Dermis microvascular lymphatic vessel endothelial cell (primary cell): ENCODE results near the gene CDC27. TPM values are rescaled to one million over a fixed set of nuclear protein-coding genes. Genes with fewer than 3 reads are reported as not detected.
"Not testable (repeated sequence)": the region's sequence is repeated elsewhere in the genome, so short reads cannot be mapped to it uniquely, and the experiment has no call there.

ENCODE experiments used
- DNase-seq, 2 donors: peaks; one replicate each; pipeline versions ENCODE4 v3.0.0 to v3.0.0-alpha.2; 2010; ENCODE audit warnings: low read depth in 2 of 2
- total RNA-seq: library from RNA; depleted of rRNA; stranded (reverse); fragments of >200 nt; gene quantifications from 2 replicates; pipeline ENCODE4 v1.2.1, GENCODE V29; 2014

The CDC27 gene
- total RNA-seq, 1 donor from 2014 or later = 123 TPM

DNA sequence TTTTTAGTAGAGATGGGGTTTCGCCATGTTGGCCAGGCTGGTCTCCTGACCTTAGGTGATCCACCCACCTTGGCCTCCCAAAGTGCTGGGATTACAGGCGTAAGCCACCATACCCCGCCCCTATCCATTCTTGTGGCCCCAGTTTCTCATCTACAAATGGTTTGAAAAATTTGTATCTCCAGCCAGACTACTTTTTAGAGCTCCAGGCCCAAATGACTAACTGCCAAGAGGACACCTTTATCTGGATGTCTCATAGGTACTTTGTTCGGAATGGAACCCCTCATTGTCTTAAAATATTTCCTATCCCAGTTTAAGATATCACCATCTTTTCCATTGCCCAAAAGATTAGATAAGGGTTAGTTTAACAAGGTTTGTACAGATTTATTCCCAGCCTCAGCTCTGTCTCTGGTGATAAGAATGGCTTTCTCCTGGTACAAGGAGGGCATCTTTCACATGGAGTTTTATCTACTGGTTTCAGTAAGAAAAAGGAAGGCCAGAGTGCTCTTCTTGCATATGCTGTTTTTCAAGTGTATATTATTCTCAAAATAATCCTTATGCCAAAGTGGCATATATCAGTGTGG, 4.9 kb upstream of the CDC27 start:
- DNase-seq = no peak

DNA sequence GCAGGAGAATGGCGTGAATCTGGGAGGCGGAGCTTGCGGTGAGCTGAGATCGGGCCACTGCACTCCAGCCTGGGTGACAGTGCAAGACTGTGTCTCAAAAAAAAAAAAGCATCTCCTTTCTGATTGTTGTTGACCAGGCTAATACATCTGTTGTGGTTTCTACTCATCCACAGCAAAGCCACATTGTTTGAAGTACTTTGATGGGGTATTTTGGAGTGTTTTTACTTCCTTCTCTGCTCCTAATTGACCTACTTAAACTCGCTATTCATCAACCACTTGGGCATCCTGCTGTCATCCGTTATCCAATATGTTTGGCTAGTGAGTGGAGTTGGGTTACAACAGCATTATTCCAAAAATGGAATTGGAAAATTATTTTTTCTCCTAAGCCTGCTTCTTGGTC, 3.5 kb upstream of the CDC27 start:
- no peak for DNase-seq

DNA sequence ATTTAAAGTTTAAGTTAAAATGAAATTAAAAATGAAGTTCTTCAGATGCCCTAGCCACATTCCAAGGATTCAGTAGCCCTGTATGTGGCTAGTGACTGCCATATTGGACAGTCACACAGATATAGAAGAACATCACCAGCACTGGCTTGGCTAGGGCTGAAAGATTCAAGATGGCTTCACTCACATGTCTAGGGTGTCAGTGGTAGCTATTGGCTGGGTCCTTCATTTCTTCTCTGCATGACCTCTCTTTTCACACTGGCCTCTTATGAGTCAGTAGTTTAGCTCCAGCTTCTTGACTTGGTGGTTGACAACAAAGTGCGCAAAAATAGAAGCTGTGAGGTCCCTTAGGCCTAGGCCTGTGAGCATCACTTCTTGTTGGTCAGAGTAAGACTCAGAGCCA, 1.7 kb upstream of the CDC27 start:
- no peak for DNase-seq

DNA sequence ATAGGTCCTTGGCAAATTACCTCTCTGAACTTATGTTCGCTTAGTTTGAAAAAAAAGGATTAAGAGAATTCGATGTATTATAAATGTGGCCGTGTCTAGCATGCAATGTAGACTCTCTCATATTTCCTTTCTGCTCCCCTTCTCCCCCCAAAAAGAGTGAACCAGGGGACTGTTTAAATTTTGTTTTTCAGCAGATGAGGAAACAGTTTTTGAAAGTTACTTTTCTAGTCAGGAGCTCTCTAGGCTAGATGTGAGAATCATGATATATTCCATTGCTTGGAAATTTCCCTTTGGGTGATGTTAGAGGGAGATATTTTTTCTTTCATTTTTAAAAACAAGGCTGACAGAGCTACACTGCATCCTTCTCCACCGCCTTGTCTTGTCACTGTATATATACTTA, 1.1 kb upstream of the CDC27 start:
- DNase-seq = no peak

DNA sequence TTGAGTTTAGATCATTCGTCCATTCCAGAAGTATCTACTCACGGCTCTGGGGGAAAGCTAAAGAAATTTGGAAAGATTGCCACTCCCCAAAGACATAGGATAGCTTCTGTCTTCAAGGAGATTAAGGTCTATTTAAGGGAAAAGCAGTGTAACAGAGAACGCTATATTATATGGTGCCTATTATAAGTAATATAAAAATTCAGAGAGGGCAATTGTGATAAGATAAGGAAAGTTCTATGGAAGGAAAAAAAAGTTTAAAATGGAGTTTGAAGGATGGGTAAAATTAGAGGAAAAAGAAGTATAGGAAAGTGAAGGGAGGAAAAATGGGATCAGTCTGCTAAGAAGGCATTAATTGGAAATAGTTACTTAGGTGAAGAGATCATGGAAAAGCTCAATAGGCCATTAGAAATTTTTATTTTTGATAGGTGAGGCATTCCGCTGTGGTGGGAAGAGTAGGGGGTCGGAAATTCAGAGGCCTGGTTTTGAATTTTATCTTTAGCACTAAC, 690 bp upstream of the CDC27 start:
- DNase-seq = no peak

DNA sequence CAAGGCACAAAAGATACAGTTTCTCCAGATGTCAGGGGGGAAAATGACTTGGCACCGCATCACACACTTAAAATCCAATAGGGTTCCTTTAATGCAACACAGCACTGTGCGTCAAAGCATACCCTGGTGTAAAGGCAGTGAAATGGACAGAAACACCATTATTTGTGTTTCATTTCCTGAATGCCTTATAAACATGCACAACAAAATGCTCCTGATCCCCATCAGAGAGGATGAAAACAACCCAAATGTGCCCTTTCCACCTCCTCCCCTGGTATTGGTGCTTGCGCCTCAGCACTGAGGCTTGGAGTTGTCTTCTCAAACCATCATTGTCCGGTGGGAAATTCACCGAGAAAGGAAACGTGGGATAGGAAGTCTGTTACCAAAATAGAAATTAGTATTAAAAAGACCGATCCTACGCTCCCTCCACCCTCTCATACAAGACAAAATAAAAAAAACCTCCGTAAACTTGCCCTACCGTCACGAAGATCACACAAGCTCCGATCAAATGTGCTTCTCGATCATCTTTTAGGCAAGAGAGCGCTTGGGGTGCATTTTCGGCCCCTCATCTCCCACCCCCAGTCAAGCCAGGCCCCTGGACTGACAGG, 722 bp downstream of the CDC27 start:
- DNase-seq = peak in 1 of 2 donors; percentile 60

DNA sequence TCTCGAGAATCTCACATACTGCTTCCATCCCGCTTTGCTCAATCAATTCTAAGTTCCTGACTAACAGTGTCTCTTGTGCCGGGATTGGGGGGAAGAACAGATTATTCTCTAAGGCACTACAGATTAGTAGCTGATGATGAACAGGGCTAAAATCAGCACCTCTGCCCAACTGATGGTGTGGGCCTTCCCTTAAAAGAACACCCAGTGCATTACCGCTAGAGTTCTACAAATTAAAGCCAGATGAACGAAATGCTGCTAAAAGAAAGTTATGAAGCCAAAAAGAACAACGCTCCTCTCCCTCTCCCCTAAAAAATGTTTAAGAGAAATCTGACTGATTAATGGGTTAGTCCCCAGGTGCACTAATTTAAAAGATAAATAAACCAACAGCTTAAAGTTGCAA, 4.4 kb downstream of the CDC27 start:
- no peak for DNase-seq

DNA sequence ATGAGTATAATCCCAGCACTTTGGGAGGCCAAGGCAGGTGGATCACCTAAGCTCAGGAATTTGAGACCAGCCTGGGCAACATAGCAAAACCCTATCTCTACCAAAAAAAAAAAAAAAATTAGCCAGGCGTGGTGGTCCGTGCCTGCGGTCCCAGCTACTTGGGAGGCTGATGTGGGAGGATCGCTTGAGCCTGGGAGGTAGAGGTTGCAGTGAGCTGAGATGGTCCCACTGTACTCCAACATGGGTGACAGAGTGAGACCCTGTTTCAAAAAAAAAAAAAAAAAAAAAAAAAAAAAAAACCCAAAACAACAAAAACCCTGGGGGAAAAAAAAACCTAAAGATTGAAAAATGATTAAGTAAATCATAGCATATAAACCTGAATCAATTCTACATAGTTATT, 8.1 kb downstream of the CDC27 start:
- not testable (repeated sequence) for DNase-seq

DNA sequence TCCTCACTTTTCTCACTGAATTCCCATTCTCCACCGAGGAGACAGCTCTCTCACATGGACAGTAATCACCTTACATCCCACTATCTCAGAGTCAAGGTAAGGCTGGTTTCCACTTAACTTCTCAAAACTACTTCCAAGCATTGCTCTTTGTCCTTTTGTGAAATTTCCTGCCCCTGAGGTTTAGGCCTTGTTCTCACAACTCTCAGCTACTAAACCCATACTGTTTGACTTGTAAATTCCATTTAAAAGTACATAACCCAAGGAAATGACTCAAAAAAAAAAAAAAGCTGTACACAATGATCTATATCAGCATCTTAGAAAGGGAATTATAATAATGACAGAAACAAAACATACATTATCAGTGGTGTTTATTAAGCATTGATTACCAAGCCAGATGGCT, 8.8 kb downstream of the CDC27 start:
- DNase-seq = peak in 1 of 2 donors; percentile 21

DNA sequence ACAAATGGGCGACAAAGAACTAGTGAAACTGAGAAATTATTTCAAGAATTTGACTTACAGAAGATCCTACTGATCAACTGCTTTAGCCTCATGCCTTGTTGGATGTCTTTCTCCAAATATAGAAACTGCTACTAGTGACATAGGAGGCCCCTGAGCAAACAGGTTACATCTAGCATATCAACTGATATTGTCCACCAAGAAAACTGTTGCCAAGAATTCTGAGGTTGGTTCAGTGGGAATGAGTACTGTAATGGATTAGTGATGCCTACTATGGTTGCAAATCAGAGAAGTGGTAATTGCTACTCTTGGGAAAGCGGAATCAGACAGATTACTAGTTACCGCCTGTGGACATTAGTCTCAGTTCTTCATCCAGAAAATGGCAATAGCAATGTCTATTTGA, 10.0 kb downstream of the CDC27 start:
- no peak for DNase-seq

DNA sequence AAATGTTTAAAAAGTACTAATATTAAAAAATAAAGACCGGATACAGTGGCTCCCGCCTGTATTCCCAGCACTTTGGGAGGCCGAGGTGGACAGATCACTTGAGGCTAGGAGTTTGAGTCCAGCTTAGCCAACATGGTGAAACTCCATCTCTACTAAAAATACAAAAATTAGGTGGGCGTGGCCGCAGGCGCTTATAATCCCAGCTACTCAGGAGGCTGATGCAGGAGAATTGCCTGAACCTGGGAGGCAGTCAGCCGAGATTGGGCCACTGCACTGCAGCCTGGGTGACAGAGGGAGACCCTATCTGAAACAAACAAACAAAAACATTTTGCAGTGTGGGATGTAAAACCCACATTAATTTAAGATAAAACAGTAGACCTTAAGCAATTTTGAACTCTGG, 11.8 kb downstream of the CDC27 start:
- no peak for DNase-seq

DNA sequence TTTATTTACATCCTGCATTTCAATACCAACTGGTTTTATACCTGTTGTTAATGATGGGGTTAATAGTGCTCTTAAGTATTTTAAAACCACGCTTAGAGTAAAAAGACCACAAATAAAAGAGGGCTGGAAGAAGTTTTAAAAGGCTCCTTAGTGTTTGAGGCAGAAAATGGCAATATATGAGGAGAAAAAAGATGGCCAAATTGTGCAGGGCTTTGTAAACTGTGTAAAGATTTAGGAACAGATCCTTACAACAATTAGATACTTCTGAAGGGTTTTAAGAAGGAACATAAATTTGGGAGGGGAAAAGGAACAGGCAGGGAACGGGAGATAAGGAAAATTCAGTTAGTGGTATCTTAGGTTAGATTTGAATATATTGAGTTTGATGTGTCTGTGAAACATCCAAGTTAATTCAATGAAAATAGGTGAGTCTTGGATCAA, 12.7 kb downstream of the CDC27 start:
- DNase-seq = no peak

DNA sequence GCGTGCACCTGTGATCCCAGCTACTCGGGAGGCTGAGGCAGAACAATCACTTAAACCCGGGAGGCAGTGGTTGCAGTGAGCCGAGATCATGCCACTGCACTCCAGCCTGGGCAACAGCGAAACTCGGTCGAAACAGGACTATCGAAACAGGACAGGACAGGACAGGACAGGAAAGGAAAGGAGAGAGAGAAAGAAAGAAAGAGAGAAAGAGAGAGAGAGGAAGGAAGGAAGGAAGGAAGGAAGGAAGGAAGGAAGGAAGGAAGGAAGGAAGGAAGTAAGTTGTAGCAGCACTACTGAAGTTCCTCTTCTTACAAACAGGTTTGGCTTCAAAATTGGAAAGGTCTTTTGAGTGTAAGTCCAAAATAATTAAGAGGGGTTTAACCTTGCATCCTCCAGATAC, 14.3 kb downstream of the CDC27 start:
- DNase-seq = not testable (repeated sequence)

DNA sequence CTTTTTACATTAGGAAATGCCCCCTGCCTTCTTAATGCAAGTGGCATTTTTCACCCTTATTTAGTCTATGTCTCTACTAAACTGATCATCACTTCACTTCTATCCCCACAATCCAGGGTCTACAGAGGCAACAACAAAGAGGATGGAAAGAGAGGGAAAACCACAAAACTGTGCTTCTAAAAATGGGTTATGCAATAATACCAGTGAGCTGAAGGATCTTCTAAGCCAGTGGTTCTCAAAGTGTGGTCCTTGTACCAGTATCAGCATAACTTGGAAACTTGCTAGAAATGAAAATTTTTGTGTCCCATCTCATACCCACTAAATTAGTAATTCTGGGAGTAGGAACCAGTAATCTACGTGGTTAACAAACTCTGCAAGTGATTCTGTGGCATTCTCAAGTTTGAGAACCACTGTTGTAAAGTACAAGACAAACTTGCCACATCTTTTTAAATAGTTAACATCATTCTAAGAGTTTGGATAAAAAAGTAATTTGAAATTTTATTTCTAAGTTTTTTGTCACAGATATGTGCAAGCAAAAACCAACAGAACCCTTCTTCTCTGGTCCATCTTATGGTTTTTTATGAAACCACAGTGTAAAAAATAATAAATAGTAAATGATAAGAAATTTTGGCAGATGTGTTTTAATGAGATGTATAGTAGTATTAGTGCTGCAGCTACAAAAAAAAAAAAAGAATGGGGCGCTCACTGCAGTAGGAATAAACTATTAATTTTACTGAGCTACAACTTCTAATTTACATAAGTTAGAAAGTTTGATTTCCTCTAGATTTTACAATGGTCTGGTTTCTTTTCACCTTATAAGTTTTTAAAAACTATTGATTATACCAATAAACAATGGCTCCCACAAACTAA, 16.2 kb downstream of the CDC27 start:
- DNase-seq = no peak

DNA sequence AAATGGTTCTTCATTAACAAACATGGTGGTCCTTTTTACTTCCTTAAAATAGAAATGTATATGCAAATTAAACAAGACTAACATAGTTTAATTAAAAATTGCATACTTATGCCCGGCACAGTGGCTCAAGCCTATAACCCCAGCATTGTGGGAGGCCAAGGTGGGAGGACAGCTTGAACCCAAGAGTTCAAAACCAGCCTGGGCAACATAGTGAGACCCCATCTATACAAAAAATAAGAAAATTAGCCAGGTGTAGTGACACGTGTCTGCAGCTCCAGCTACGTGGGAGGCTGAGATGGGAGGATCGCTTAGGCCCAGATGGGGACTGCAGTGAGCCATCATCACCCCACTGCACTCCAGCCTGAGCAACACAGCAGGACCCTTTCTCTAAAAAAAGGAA, 18.4 kb downstream of the CDC27 start:
- no peak for DNase-seq

DNA sequence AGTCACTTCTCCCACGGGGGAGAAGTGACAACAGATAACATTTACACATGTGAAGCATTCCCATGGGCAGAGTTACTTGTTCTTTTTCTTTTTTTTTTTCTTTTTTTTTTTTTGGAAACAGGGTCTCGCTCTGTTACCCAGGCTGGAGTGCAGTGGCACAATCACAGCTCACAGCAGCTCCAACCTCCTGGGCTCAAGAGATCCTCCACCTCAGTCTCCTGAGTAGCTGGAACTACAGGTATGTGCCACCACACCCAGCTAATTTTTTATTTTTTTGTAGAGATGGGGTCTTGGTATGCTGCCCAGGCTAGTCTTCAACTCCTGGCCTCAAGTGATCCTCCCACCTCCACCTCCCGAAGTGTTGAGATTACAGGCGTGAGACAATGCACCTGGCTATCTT, 20.2 kb downstream of the CDC27 start:
- not testable (repeated sequence) for DNase-seq

DNA sequence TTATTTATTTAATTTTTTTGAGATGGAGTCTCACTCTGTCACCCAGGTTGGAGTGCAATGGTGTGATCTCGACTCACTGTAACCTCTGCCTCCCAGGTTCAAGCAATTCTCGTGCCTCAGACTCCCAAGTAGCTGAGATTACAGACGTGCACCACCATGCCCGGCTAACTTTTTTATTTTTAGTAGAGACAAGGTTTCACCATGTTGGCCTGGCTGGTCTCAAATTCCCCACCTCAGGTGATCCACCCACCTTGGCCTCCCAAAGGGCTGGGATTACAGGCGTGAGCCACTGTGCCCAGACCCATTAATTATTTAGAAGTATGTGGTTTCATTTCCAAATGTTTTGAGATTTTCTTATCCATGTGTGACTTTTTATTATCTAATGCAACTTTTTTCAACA, 22.2 kb downstream of the CDC27 start:
- not testable (repeated sequence) for DNase-seq

DNA sequence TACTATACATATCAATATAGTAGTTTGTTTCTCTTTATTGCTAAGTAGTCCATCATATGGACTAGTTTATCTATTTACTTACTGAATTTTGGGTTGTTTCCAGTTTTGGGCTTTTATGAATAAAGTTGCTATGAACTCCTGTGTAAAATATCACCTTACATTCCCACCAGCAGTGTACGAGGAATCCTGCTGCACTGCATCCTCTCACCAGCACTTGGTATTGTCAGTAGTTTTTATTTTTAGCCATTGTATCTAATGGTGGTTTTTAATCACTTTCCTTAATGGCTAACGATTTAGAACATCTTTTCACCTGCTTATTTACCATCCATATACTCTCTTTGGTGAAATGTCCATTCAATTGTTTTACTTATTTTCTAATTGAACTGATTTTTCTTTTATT, 24.0 kb downstream of the CDC27 start:
- no peak for DNase-seq

DNA sequence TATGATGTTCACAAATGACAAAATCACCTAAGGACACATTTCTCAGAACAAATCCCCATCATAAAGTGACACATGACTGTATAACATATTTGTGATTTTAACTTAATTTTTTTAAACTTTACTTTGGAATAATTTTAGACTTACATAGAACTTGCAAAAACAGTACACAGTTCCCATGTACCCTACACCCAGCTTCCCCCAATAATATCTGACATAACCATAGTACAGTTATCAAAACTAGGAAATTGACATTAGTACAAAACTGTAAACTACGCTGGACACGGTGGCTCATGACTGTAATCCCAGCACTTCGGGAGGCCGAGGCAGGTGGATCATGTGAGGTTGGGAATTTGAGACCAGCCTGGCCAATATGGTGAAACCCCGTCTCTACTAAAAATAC, 24.8 kb downstream of the CDC27 start:
- no peak for DNase-seq

DNA sequence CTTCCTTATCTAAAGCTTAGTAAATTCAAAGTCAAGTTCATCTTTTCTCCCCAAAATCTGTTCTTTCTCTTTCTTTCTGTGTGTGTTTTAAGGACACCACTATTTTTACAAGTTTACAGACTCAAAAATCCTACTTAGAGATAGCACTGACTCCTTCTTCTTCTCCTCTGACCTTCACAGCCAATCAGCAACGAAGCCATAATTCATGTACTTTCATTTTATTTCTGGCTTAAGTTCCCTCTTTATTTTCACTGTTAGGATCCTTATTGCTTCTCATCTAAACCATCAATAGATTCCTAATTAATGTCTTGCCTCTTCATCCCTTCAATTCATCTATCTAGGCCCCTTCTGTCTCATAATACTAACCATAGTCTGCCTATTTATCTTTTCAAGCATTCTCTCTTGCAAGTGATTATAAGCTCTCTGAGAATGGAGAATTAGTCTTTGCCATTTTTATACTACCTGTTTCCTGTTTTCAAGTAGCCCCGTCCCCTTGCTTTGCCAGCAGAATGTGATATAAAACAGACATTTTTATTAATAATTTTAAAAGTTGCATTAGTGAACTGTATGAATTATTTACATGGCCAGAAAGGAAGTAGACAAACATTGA, 27.0 kb downstream of the CDC27 start:
- DNase-seq = peak in 1 of 2 donors; percentile 16

DNA sequence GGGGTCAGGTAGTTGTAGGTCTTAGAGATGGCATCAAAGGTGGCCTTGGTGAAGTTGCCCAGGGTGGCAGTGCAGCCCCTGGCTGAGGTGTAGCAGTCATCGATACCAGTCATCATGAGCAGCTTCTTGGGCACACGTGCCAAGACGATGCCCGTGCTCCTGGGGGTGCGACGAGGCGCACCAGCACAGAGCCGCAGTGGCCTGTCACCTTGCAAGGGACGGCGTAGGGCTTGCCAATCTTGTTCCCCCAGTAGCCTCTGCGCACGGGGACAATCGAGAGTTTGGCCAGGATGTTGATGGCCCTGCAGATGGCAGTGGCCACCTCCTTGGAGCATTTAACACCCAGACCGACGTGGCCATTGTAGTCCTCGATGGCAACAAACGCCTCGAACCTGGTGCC, 29.8 kb downstream of the CDC27 start:
- DNase-seq = no peak

DNA sequence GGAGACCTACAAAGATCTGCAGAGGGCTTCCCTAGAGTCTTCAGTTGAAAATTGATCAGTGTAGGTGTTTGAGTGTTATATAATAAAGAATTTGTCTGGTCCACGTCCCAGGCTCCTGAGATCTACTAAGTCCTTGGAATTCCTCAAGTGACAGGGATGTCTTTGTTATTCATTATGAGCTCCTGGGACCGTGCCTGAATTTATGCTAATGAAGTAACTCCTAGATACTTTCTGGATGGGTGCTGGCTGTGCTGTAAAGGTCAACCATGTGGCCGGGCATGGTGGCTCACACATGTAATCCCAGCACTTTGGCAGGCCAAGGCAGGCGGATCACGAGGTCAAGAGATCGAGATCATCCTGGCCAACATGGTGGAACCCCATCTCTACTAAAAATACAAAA, 43.7 kb downstream of the CDC27 start:
- DNase-seq = no peak
